ENCODE data around the gene STAG1. TPM values are rescaled to one million over a fixed set of nuclear protein-coding genes. Genes with fewer than 3 reads are reported as not detected.
"Not testable (repeated sequence)": the region's sequence is repeated elsewhere in the genome, so short reads cannot be mapped to it uniquely, and the experiment has no call there.

STAG1 gene
- total and polyA plus RNA-seq, 9 of the 15 experiments (the other 6 are each of a cell fraction or from before 2014, with no cell fraction given): 2.7 to 17.7 (median 8.8) TPM

DNA sequence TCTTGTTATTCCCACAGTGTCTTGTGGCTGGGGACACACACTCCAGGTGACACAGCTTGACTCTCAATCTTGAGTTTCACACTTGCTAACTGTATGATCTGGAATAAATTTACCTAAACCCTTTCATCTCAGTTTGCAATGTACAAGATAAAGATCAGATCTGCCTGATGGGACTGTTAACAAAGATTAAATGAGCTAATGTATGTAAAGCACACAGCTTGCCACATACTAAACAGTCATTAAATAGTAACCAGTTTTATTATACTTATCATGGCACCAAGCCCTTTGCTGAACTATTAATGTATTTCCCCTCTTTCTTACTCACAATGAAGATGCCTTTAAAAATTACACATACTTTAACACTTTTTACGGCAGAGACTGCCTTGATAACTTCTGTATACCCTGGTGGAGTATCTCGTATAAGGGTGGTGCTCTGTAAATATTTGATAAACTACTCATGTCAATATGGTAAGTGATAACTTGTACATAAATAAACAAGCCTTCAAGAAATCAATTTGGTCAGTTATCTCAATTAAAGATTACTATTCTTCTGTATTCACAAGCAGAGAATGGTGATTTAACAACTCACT, 184.5 kb downstream of the STAG1 start (continued):
- TF ChIP-seq GTF3C2 (IDR thresholded peaks at IDR 0.05; ENCODE audit: borderline replicate concordance, extremely low read depth, insufficient read length) (no peak), ZNF133 (CRISPR knock-in tag; IDR thresholded peaks at IDR 0.05) (no peak)

DNA sequence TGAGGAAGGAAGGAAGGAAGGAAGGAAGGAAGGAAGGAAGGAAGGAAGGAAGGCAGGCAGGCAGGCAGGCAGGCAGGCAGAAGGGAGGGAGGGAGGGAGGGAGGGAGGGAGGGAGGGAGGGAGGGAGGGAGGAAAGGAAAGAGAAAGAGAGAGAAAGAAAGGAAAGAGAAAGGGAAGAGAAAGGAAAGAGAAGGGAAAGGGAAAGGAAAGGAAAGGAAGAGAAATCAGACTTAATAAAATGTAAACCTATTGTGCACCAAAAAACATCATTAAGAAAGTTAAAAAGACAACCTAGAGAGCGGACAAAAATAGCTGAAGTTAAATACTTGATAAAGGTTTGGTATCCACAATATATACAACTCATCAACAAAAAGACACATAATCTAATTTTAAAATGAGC, 187.2 kb downstream of the STAG1 start:
- H3K4me3 ChIP-seq; H3K4me1 ChIP-seq (replicated peaks in 1 of 2; ENCODE audit: control insufficient read depth in 2 of 2, insufficient read depth in 2 of 2, low read length in 2 of 2); H3K27ac ChIP-seq (ENCODE audit: extremely low read depth, low read depth, low read length); H3K9me1 ChIP-seq (ENCODE audit: control insufficient read depth, insufficient read depth, low read length); H3K27me3 ChIP-seq (ENCODE audit: control insufficient read depth in 2 of 2, insufficient read depth in 2 of 2, low read length in 2 of 2); H3K9me3 ChIP-seq (replicated peaks; ENCODE audit: control insufficient read depth, insufficient read depth, low read depth, low read length); CTCF ChIA-PET (ENCODE audit: low intra/inter-chr PET ratio); H4K20me1 ChIP-seq (replicated peaks; ENCODE audit: control insufficient read depth, insufficient read depth, low read length); FAIRE-seq; H3K9ac ChIP-seq (ENCODE audit: insufficient read depth in 1 of 2, low read depth in 2 of 2, low read length in 2 of 2); DNase-seq (ENCODE audit: extremely low read depth in 1 of 4, low spot score in 3 of 4); ATAC-seq; in situ Hi-C loops (cut with MboI); POLR2A ChIA-PET; H3K79me2 ChIP-seq (ENCODE audit: control insufficient read depth, insufficient read depth, low read length); H2AFZ ChIP-seq (ENCODE audit: low read depth, low read length); H3K36me3 ChIP-seq (ENCODE audit: control insufficient read depth, insufficient read depth, low read length); BruUV-seq (replicated peaks); H3K4me2 ChIP-seq (ENCODE audit: insufficient read depth, low read length); intact Hi-C loops (cut with micrococcal nuclease): not testable (repeated sequence)
- WGBS (ENCODE audit: insufficient coverage, low coverage, missing lambda C conversion rate): 100% methylated on average over 1 of the region's 1 CpG

All from K562 (cell line).